OCI-LY7 (cell line): Measurements from ENCODE around the gene USP22. TPM values are rescaled to one million over a fixed set of nuclear protein-coding genes. Genes with fewer than 3 reads are reported as not detected.

ENCODE experiments used
- BruUV-seq: library from RNA; stranded (reverse); fragments of 400-500 nt; replicated peaks from 2 replicates; lab custom pipeline; 2021; lab: Mats Ljungman, UMichigan
- CTCF ChIA-PET: fragments of 300-600 bp; sonication (Branson Sonifier 250); formaldehyde crosslinking; loops from one replicate; lab custom pipeline; 2022; ENCODE audit warnings: antibody characterized with exemption; ENCODE audit not compliant: unreplicated experiment; lab: Charles Lee
- POLR2A ChIA-PET: fragments of 300-600 bp; sonication (Branson Sonifier 250); formaldehyde crosslinking; loops from one replicate; lab custom pipeline; 2022; ENCODE audit warnings: antibody characterized with exemption; lab: Charles Lee
- DNase-seq: peaks from one replicate; pipeline ENCODE4 v3.0.0-alpha.2; 2015; ENCODE audit warnings: low spot score
- H2AFZ ChIP-seq: fragments of 200-600 bp; sonication (generic), shearing (Covaris generic); 2 replicates; pipeline ENCODE4 v1.6.1; 2014; ENCODE audit warnings: mild to moderate bottlenecking, antibody characterized with exemption, low read length, moderate library complexity
- H3K27ac ChIP-seq: fragments of 200-600 bp; sonication (generic); 2 replicates; pipeline ENCODE4 v1.5.1; 2014; ENCODE audit warnings: mixed run types, low read depth, mild to moderate bottlenecking, moderate library complexity, low read length, inconsistent platforms; ENCODE audit not compliant: poor library complexity, severe bottlenecking
- H3K36me3 ChIP-seq: fragments of 200-600 bp; sonication (generic); 2 replicates; pipeline ENCODE4 v1.6.1; 2014; ENCODE audit warnings: mild to moderate bottlenecking, antibody characterized with exemption, low read length, moderate library complexity, mixed read lengths; ENCODE audit not compliant: insufficient read depth
- H3K4me1 ChIP-seq: fragments of 200-600 bp; sonication (generic); 2 replicates; pipeline ENCODE4 v1.5.1; 2014; ENCODE audit warnings: mild to moderate bottlenecking, low read length; ENCODE audit not compliant: insufficient read depth, poor library complexity, severe bottlenecking
- H3K4me2 ChIP-seq: fragments of 200-600 bp; sonication (generic); 2 replicates; pipeline ENCODE4 v1.6.1; 2014; ENCODE audit warnings: mild to moderate bottlenecking, low read length
- H3K4me3 ChIP-seq: fragments of 200-600 bp; sonication (generic); 2 replicates; pipeline ENCODE4 v1.5.1; 2014; ENCODE audit warnings: mild to moderate bottlenecking, low read depth, low read length; ENCODE audit not compliant: poor library complexity, severe bottlenecking
- H3K79me2 ChIP-seq: fragments of 200-600 bp; sonication (generic); 2 replicates; pipeline ENCODE4 v1.6.1; 2016; ENCODE audit warnings: low read depth, mild to moderate bottlenecking, low read length, moderate library complexity, mixed read lengths; ENCODE audit not compliant: insufficient read depth
- H3K9me2 ChIP-seq: fragments of 200-600 bp; sonication (generic); 2 replicates; pipeline ENCODE4 v1.6.1; 2016; ENCODE audit warnings: mild to moderate bottlenecking, low read length, mixed read lengths; ENCODE audit not compliant: insufficient read depth
- H3K9me3 ChIP-seq: fragments of 200-600 bp; sonication (generic); 2 replicates; pipeline ENCODE4 v1.6.1; 2014; ENCODE audit warnings: mild to moderate bottlenecking, mixed run types, low read length, mixed read lengths
- H4K20me1 ChIP-seq: fragments of 200-600 bp; sonication (generic); 2 replicates; pipeline ENCODE4 v1.6.1; 2014; ENCODE audit warnings: mild to moderate bottlenecking, antibody characterized with exemption, low read length, moderate library complexity, mixed read lengths; ENCODE audit not compliant: insufficient read depth
- EZH2phosphoT487 ChIP-seq: fragments of 200-600 bp; sonication (generic); IDR thresholded peaks from 2 replicates; pipeline ENCODE4 v1.6.1; 2018; ENCODE audit warnings: low read depth, borderline replicate concordance, mild to moderate bottlenecking, mixed run types, antibody characterized with exemption, low read length, moderate library complexity, mixed read lengths
- intact Hi-C: fragments of 100-400 bp; cut with micrococcal nuclease; formaldehyde crosslinking; loops from one replicate; pipeline ENCODE4 v1.10.0; 2022; ENCODE audit not compliant: unreplicated experiment
- total RNA-seq, 2 experiments: library from RNA; depleted of rRNA in 1 of 2; stranded (reverse); fragments of >200 nt in 1 of 2; shearing (Covaris generic) in 1 of 2; gene quantifications; 2 replicates each; pipeline ENCODE4 v1.2.3, GENCODE V29; 2014 to 2022
- TF ChIP-seq, protein P1 (sequence below): fragments of 200-600 bp; sonication (generic); conservative IDR thresholded peaks from 2 replicates; pipeline ENCODE4 v1.5.1; 2014; ENCODE audit warnings: mild to moderate bottlenecking, antibody characterized with exemption, low read length, moderate library complexity, mixed read lengths

Gene USP22
- total RNA-seq, 2 experiments from 2014 or later = 180 to 302 TPM

DNA sequence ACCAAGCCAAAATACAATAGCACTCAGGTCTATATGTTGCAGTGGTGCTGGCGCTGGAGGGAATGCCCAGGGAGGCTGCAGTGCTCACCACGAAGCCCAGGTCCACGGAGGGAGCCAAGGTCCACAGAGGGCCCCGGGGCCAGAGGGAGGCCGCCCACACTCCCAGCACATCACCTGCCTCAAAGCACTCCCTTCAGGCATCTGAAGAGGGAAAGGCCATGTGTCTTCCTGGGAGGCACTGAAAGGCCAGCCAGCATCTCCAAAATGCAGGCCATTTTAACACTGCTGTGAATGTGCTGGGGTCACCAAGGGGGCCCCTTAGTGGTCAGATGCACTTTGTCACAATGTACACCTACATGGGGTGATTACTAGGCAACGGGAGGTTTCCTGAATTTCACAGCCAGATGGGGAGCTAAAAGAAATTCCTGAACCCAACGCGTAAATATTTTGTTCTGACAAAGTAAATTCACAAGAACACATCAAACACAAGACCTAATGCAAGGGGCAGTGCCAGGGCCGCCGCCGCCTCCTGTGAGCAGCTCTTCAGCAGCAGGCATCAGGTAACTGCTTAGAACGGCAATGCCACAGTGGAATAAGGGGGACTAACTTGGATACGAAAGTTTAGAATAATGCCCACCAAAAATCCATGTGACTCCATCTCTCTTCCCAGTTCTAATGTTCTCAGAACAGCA lies 42.8 kb downstream of the USP22 start:
- no TSS peak for BruUV-seq
- TF ChIP-seq EZH2phosphoT487 = no peak
- TF ChIP-seq, protein P1, sequence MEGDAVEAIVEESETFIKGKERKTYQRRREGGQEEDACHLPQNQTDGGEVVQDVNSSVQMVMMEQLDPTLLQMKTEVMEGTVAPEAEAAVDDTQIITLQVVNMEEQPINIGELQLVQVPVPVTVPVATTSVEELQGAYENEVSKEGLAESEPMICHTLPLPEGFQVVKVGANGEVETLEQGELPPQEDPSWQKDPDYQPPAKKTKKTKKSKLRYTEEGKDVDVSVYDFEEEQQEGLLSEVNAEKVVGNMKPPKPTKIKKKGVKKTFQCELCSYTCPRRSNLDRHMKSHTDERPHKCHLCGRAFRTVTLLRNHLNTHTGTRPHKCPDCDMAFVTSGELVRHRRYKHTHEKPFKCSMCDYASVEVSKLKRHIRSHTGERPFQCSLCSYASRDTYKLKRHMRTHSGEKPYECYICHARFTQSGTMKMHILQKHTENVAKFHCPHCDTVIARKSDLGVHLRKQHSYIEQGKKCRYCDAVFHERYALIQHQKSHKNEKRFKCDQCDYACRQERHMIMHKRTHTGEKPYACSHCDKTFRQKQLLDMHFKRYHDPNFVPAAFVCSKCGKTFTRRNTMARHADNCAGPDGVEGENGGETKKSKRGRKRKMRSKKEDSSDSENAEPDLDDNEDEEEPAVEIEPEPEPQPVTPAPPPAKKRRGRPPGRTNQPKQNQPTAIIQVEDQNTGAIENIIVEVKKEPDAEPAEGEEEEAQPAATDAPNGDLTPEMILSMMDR = no peak
- no peaks in the 10 kb centered on the region for H3K79me2 ChIP-seq
- no peak overlapping the region for H3K4me3 ChIP-seq
- no peak overlapping the region for H2AFZ ChIP-seq
- no peaks in the 10 kb centered on the region for H3K4me1 ChIP-seq
- no peaks in the 10 kb centered on the region for H3K9me2 ChIP-seq
- intact Hi-C loops = no loop called here
- H3K36me3 ChIP-seq = peaks cover 63% of the 10 kb centered on the region
- H3K4me2 ChIP-seq = no peak overlapping the region
- no peaks in the 10 kb centered on the region for H3K9me3 ChIP-seq
- no peak overlapping the region for H3K27ac ChIP-seq
- DNase-seq = no peak
- ChIA-PET CTCF (no interaction called here), POLR2A (interaction anchor here (0.6 kb wide), 1 partner anchor 28 kb away, joined by 5 read pairs; no protein-coding TSS in a partner anchor)
- no peaks in the 10 kb centered on the region for H4K20me1 ChIP-seq

DNA sequence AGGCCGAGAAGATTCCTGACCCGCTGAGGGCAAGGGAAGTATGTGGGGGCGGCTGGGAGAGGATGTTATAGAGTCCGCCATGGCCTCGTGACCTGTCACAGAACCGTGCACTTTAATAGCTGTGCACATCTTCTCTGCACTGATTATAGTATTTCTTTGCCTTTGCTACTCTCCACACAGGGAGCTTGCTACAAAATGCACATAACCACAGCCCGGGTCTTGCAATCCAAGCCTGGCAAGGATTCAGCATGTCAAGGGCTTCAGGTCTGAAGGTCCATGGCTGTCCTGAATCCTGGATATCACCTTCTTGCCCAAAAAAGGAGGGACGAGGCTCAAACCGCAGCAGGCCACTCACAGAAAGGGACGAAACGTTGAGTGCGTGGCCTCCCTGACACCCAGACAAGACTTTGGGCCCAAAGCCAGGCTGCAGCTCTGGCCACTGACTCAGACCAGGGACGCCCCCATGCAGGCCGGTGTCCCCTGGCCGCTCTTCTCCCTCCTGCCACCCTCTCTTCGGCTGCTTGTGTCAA lies 43.7 kb downstream of the USP22 start:
- H3K79me2 ChIP-seq = no peaks in the 10 kb centered on the region
- no peak overlapping the region for H3K4me3 ChIP-seq
- H3K4me1 ChIP-seq = no peaks in the 10 kb centered on the region
- CTCF ChIA-PET = no interaction called here
- no peak for TF ChIP-seq EZH2phosphoT487
- TF ChIP-seq, protein P1 = no peak
- no peak overlapping the region for H3K4me2 ChIP-seq
- intact Hi-C loops = no loop called here
- no TSS peak for BruUV-seq
- H2AFZ ChIP-seq = no peak overlapping the region
- no peaks in the 10 kb centered on the region for H3K9me2 ChIP-seq
- H4K20me1 ChIP-seq = no peaks in the 10 kb centered on the region
- H3K9me3 ChIP-seq = no peaks in the 10 kb centered on the region
- POLR2A ChIA-PET = interaction anchor here (0.6 kb wide), 3 partner anchors 130 to 511 kb away, joined by 3 to 5 read pairs (median 4); no protein-coding TSS in a partner anchor
- DNase-seq = no peak
- peaks cover 54% of the 10 kb centered on the region for H3K36me3 ChIP-seq
- H3K27ac ChIP-seq = no peak overlapping the region

DNA sequence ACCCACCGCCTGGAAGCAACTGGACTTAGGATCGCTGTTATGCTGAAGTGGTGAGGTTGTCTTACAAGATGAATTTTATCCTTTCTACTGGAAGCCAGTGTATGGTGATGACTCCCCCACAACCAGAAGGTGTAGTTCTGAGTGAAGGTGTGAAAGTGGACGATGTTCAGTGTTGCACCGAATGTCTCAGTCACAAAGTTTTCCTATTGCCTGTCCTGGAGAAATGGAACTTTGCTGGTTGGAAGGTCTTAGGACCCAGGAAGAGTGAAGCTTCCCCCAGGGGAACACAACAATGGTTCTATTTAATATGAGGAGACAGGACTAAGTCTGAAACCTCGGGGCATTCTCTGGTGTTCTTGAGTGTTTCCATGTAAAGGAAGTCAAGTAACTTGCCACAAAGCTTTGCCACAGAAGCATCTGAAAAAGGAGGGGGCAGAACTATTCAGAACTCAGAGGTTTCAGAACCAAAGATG lies 44.2 kb downstream of the USP22 start:
- Histone ChIP-seq H3K79me2 (no peaks in the 10 kb centered on the region), H3K9me2 (no peaks in the 10 kb centered on the region), H3K4me3 (no peak overlapping the region), H3K36me3 (peaks cover 49% of the 10 kb centered on the region), H3K27ac (no peak overlapping the region), H2AFZ (no peak overlapping the region), H4K20me1 (no peaks in the 10 kb centered on the region), H3K4me1 (no peaks in the 10 kb centered on the region), H3K4me2 (no peak overlapping the region), H3K9me3 (no peaks in the 10 kb centered on the region)
- CTCF ChIA-PET = no interaction called here
- POLR2A ChIA-PET = interaction anchor here (0.6 kb wide), 2 partner anchors 130 to 278 kb away, joined by 4 to 5 read pairs; no protein-coding TSS in a partner anchor
- intact Hi-C loops = no loop called here
- TF ChIP-seq, protein P1 = no peak
- TF ChIP-seq EZH2phosphoT487 = no peak
- DNase-seq = peak; percentile 10
- BruUV-seq = no TSS peak
